H54 (cell line): ENCODE data around the gene MEF2B.
"Not testable (repeated sequence)": the region's sequence is repeated elsewhere in the genome, so short reads cannot be mapped to it uniquely, and the experiment has no call there.

Experiments
- DNase-seq: peaks from one replicate; pipeline ENCODE4 v3.0.0; 2011; ENCODE audit warnings: low spot score, mixed read lengths; ENCODE audit not compliant: insufficient read length
- FAIRE-seq: peaks from 3 replicates; lab custom pipeline; 2011; peaks lifted over from hg19 to GRCh38; lab: Jason Lieb, UNC
- POLR2A ChIP-seq: IDR thresholded peaks from 2 replicates; pipeline ENCODE4 v1.6.1; 2011; ENCODE audit warnings: low read depth, mild to moderate bottlenecking, low read length

The MEF2B gene

GRCh38 chr19:19138109-19138981, 31.7 kb downstream of the MEF2B start, which contains the start of gene TMEM161A:
TSS of gene TMEM161A (minus strand) at chr19:19138478. CDS start at chr19:19138428, 50 bp downstream.
- FAIRE-seq (peak; percentile 88), DNase-seq (peak; percentile 100)
- peak; percentile 69 for TF ChIP-seq POLR2A

DNA sequence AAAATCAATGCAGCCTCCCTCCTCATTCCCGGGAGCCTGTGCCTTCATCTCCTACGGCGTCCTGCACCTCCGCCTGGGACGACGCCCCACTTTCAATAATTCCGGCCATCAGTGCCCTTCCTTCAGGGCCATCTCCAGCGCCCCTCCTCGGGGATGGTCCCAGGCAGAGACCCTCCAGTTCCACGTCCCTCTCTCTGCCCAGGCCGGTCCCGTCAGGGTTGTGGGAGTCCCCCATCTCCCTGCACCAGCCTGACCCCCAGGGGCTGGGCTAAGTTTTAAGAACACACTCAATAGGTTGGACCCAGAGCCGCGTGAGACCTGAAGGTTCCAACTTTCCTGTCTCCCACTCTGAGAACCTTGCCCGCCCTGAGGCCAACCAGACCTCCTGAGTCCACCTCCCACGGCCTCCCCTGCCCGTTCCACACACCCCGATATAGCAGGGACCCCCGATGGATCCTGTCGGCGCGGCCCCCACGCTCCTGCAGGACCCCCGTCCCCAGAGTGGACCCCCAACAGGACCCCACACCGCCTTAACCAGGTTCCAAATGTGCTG, 32.4 kb downstream of the MEF2B start:
- FAIRE-seq (no peak), DNase-seq (no peak)
- TF ChIP-seq POLR2A: no peak

DNA sequence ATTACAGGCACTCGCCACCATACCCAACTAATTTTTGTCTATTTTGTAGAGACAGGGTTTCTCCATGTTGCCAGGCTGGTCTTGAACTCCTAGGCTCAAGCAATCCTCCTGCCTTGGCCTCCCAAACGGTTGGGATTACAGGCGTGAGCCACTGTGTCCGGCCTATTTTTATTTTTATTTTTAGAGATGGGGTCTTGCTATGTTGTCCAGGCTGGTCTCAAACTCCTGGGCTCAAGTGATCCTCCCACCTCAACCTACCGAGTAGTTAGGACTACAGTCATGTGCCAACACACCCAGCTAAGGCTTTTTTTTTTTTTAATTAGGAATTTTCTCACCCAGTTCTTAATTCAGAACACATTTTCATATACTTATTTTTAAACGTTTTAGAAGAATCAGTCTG, 34.4 kb downstream of the MEF2B start:
- DNase-seq, FAIRE-seq: not testable (repeated sequence)

DNA sequence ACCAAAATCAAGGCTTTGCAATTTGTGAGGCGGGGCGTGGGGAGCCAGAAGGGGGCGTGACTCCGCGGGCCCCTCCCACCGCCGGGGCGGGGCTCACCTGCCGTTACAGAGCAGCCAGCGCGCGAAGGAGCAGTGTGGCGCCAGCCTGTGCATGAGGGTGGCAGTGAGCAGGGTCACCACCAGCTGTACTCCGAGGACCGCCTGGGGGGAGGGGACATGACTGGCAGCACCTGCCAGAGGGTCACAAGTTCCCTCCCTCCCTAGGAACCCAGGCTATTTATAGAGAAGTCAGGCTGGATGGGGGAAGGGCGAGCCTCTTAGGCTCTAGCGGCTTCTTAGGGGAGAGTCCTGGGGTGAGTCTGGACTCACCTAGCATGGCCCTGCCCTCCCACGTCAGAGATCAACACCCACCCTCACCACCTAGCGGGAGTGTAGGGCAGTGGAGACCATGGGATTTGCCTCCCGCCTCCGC, 35.3 kb downstream of the MEF2B start:
- DNase-seq (no peak), FAIRE-seq (no peak)
- no peak for TF ChIP-seq POLR2A

GRCh38 chr19:19133985-19134384, 36.1 kb downstream of the MEF2B start:
- no peak for FAIRE-seq
- DNase-seq: no peak
- TF ChIP-seq POLR2A: no peak

- no peak for FAIRE-seq
- DNase-seq: no peak
- TF ChIP-seq POLR2A: no peak
Measured at GRCh38 chr19:19132912-19133311, 37.2 kb downstream of the MEF2B start.

- TF ChIP-seq POLR2A: no peak
- no peak for DNase-seq
- FAIRE-seq: no peak
Measured at GRCh38 chr19:19131989-19132388, 38.1 kb downstream of the MEF2B start.

- TF ChIP-seq POLR2A: no peak
- DNase-seq: no peak
- no peak for FAIRE-seq
Measured at GRCh38 chr19:19126102-19126501, 44.0 kb downstream of the MEF2B start.

DNA sequence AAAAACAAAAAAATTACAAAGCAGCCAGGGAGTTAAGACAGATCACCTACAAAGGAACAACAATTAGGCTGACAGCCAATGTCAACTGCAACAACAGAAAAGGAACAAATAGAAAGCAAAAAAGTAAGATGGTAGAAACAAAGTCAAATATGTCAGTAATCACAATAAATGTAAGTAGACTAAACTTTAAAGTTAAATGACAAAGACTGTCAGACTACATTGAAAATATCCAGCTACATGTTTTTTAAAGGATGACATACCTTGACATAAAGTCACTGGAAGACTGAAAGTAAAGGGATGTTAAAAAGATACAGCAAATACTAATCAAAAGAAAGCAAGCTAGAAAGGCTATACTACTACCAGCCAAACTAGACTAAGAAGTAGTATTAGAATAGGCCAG, 46.7 kb downstream of the MEF2B start:
- no peak for TF ChIP-seq POLR2A
- FAIRE-seq (no peak), DNase-seq (no peak)

DNA sequence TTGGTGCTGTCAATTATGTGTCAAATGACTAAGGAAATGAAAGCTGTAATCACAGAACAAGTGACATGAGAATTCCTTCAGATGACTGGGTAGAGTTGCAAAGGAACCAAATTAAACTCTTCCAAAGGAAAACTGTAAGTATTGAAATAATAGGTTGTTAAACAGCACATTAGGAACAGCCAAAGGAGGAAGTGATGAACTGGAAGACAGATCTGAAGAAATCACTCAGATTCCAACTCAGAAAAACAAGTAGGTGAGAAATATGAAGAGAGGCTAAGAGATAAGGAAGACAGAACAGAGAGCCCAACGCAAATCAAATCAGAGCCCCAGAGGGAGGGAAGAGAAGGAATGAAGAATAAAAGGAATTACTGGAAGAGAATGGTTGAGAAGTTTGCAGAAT, 47.2 kb downstream of the MEF2B start:
- no peak for TF ChIP-seq POLR2A
- FAIRE-seq (no peak), DNase-seq (no peak)

DNA sequence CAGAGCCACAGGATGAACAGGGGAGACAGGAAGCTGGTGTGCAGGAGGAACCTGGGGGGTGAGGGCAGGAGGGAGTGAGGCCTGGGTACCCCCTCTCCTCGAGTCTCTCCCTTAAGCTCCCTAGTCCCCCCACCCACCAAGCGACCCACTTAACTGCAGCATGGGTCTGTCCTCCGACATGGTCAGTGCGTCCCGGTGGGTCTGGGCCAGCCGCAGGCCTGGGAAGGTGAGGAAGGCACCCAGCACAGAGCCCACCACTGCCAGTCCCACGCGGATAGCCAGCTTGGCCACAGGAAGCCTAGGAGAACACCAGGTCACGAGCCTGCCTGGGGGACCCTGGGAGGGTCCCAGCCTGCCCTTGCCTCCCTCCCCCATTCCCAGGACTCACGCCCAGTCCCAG, 48.7 kb downstream of the MEF2B start:
- no peak for FAIRE-seq
- no peak for TF ChIP-seq POLR2A
- DNase-seq: no peak

DNA sequence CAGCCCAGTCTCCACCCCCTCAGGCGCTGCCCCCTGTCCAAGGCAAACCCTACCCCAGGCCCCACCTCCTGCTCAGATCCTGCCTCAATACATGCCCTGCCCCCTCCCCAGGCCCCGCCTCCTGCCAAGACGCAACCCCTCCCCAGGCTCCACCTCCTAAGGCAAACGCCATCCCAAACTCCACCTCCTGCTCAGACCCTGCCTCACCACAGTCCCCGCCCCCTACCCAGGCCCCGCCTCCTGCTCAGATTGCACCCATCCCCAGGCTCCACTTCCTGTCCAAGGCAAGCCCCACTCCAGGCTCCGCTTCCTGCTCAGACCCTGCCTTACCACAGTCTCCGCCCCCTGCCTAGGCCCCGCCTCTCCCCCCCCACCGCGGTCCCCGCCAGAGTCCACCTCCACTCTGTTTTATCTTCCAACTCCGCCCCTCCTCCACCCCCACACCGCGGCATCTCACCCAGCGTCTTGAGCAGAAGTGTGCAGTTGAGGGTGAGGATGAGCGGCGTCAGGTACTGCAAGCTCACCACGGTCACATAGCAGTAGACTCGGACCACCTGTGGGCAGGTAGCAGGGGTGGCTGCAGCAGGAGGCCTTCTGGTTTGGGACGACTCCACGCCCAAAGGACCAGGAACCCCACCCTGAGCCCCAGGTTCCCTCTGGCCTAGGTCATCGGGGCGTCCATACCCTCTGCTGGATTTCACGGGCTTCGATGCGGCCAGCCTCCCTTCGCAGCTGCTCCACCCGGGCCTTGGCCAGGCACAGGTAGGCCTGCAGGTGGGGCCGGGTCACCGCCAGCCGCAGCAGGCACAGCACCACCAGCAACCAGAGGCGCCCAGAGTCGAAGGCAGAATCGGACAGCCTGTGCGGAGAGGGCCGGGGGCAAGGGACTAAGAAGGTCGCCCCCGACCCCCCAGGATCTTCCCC, 49.5 kb downstream of the MEF2B start:
- no peak for FAIRE-seq
- TF ChIP-seq POLR2A: no peak
- DNase-seq: no peak

DNA sequence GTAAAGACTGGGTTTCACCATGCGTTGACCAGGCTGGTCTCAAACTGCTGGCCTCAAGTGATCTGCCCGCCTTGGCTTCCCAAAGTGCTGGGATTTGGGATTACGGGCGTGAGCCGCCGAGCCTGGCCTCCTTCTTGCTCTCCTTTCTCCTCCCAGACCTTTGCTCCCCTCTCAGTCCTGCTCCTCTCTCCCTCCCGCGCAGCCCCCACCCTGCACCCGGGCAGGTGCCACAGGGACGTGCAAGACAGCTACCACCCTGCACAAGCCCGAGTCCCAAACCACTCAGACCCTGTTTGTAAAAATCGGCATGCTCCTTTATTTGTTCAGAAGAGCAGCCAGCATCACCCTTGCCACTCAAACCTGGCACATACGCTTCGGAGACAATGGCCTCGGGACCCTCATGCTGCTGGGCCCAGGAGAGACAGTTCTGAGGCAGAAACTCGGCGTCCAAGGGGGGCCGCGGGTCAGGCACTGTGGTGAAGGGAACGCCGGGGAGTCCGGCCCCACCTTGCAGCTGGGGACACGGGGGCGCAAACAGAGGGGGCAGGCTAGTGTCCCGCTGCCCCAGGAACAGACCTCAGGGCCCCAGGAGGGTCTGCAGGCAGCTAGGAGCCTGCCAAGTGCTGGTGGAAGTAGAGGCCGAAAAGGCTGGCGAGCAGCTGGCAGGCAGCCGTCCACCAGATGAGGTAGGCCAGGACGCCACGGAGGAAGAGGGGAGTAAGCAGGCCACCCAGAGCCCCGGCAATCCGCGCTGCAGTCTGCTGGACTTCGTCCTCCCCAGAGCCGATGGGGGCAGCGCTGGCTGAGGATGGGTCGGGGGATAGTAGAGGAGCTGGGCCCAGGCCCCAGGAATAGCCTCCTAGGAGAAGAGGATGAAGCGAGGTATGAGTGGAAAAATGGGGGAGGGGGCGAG, 50.5 kb downstream of the MEF2B start:
- DNase-seq (no peak), FAIRE-seq (no peak)
- no peak for TF ChIP-seq POLR2A
